ENCODE data around the gene BICDL2. TPM values are rescaled to one million over a fixed set of nuclear protein-coding genes. Genes with fewer than 3 reads are reported as not detected.

The BICDL2 gene
- total and polyA plus RNA-seq, 2 donors (not counting 1 experiment from before 2014, with no cell fraction given): not detected

DNA sequence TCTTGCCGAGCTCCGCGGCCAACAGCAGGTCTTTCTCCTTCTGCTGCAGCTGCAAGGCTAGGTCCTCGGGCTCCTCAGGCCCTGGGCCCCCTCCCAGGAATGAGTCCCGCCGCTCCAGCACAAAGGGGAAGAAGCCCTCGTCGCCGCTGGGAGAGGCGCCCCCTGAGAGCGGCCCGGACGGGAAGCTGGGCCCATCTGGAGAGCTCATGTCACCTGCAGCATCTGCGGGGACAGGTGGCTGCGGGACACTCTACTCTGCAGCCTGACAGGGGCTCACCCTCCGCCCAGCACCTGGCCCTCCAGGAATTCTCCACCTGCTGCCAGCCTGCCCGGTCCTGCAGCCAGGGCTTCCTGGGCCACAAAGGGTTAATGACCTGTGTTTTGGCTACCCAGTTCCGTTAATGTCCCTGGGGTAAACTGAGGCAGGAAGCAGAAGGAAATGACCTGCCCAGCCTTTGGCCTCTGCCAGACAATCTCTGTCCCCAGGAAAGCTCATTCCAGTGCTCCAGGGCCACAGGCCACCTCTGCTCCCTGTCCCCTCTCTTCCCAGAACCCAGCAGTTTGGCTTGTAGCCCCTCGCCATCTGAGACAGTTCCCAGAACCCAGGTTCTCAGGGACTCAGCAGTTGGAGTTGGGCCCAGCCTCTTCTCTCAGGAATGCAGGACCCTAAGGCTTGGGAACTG, 1.3 kb downstream of the BICDL2 start:
- Histone ChIP-seq H3K9me3 (ENCODE audit: control insufficient read depth, insufficient read depth, low read depth, low read length) (no peaks in the 10 kb centered on the region), H3K4me3 (replicated peaks in 1 of 4; ENCODE audit: control extremely low read depth in 1 of 4, insufficient read depth in 1 of 4, low read depth in 3 of 4, low read length in 4 of 4) (no peak overlapping the region), H3K4me2 (ENCODE audit: extremely low read depth, insufficient read depth, low read length) (no peak overlapping the region), H3K4me1 (ENCODE audit: control insufficient read depth, extremely low read depth, insufficient read depth, low read length) (no peaks in the 10 kb centered on the region), H4K20me1 (ENCODE audit: control insufficient read depth, extremely low read depth, insufficient read depth, low read length) (peaks cover 2% of the 10 kb centered on the region), H2AFZ (ENCODE audit: low read length) (no peak overlapping the region), H3K27me3 (ENCODE audit: control insufficient read depth, insufficient read depth, low read length) (peaks cover 51% of the 10 kb centered on the region), H3K36me3 (ENCODE audit: control insufficient read depth, insufficient read depth, low read length) (no peaks in the 10 kb centered on the region), H3K9ac (ENCODE audit: insufficient read depth, low read length) (no peak overlapping the region), H3K27ac (ENCODE audit: insufficient read depth, low read length) (no peak overlapping the region), H3K79me2 (ENCODE audit: control insufficient read depth, insufficient read depth, low read length) (no peaks in the 10 kb centered on the region)
- TF ChIP-seq EZH2 (IDR thresholded peaks at IDR 0.05; ENCODE audit: low read length, missing control alignments): no peak
- DNase-seq (ENCODE audit: low read depth in 2 of 2): no peak

DNA sequence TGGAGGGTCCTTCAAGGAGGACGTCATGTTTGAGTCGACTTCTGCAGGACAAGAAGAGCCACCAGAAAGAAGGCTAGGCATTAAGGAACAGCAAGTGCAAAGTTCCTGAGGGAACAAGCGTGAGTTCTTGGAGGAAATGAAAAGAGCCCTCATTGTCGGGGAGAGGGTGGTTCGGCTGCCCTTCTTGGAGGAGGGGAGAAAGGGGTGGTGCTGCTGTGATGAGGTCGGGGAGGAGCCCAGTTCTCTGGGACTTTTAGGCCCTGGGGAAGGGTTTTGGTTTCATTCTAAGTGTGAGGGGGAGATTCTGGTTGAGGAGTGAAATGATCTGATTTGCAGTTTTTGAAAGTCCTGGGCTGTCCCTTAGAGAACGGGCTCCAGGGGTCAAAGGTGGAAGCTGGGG, 4.1 kb downstream of the BICDL2 start:
- Histone ChIP-seq H3K79me2 (ENCODE audit: control insufficient read depth, insufficient read depth, low read length) (no peaks in the 10 kb centered on the region), H3K9me3 (ENCODE audit: control insufficient read depth, insufficient read depth, low read depth, low read length) (no peaks in the 10 kb centered on the region), H3K27me3 (ENCODE audit: control insufficient read depth, insufficient read depth, low read length) (peaks cover 42% of the 10 kb centered on the region), H3K27ac (ENCODE audit: insufficient read depth, low read length) (no peak overlapping the region), H3K4me3 (replicated peaks in 1 of 4; ENCODE audit: control extremely low read depth in 1 of 4, insufficient read depth in 1 of 4, low read depth in 3 of 4, low read length in 4 of 4) (no peak overlapping the region), H3K4me1 (ENCODE audit: control insufficient read depth, extremely low read depth, insufficient read depth, low read length) (no peaks in the 10 kb centered on the region), H2AFZ (ENCODE audit: low read length) (no peak overlapping the region), H3K36me3 (ENCODE audit: control insufficient read depth, insufficient read depth, low read length) (peaks cover 2% of the 10 kb centered on the region), H3K4me2 (ENCODE audit: extremely low read depth, insufficient read depth, low read length) (no peak overlapping the region), H4K20me1 (ENCODE audit: control insufficient read depth, extremely low read depth, insufficient read depth, low read length) (peaks cover 2% of the 10 kb centered on the region), H3K9ac (ENCODE audit: insufficient read depth, low read length) (no peak overlapping the region)
- no peak for DNase-seq (ENCODE audit: low read depth in 2 of 2)
- no peak for TF ChIP-seq EZH2 (IDR thresholded peaks at IDR 0.05; ENCODE audit: low read length, missing control alignments)

GRCh38 chr16:3030222-3031212, 6.2 kb downstream of the BICDL2 start:
- Histone ChIP-seq H2AFZ (ENCODE audit: low read length) (no peak overlapping the region), H3K27me3 (ENCODE audit: control insufficient read depth, insufficient read depth, low read length) (peaks cover 24% of the 10 kb centered on the region), H3K9me3 (ENCODE audit: control insufficient read depth, insufficient read depth, low read depth, low read length) (no peaks in the 10 kb centered on the region), H3K79me2 (ENCODE audit: control insufficient read depth, insufficient read depth, low read length) (no peaks in the 10 kb centered on the region), H4K20me1 (ENCODE audit: control insufficient read depth, extremely low read depth, insufficient read depth, low read length) (peaks cover 2% of the 10 kb centered on the region), H3K36me3 (ENCODE audit: control insufficient read depth, insufficient read depth, low read length) (peaks cover 16% of the 10 kb centered on the region), H3K4me1 (ENCODE audit: control insufficient read depth, extremely low read depth, insufficient read depth, low read length) (no peaks in the 10 kb centered on the region), H3K27ac (ENCODE audit: insufficient read depth, low read length) (no peak overlapping the region), H3K4me2 (ENCODE audit: extremely low read depth, insufficient read depth, low read length) (no peak overlapping the region), H3K9ac (ENCODE audit: insufficient read depth, low read length) (no peak overlapping the region), H3K4me3 (replicated peaks in 1 of 4; ENCODE audit: control extremely low read depth in 1 of 4, insufficient read depth in 1 of 4, low read depth in 3 of 4, low read length in 4 of 4) (no peak overlapping the region)
- TF ChIP-seq EZH2 (IDR thresholded peaks at IDR 0.05; ENCODE audit: low read length, missing control alignments) (peak; percentile 28), CTCF (conservative IDR thresholded peaks at IDR 0.05 in 1 of 2, IDR thresholded peaks at IDR 0.05 in 1 of 2; ENCODE audit: low read depth in 1 of 2, low read length in 2 of 2) (no peak)
- DNase-seq (ENCODE audit: low read depth in 2 of 2): no peak

Data from fibroblast of lung (primary cell).